Spleen (tissue), 7 donors: Measurements from ENCODE around the gene TMEM223.

Experiments used
- CTCF ChIP-seq, 11 experiments: fragments of 200-600 bp in 7 of 11; fragments of 450-650 bp in 4 of 11; sonication (generic) in 4 of 11; IDR thresholded peaks in 8 of 11; conservative IDR thresholded peaks in 3 of 11; 1 replicate in 7 of 11; 2 replicates in 4 of 11; pipeline versions ENCODE4 v1.4.0 to v1.8.0; 2016 to 2021; ENCODE audit warnings: antibody characterized with exemption in 11 of 11, inconsistent platforms in 4 of 11, mild to moderate bottlenecking in 1 of 11
- POLR2AphosphoS5 ChIP-seq, 3 donors: sonication (generic); formaldehyde crosslinking; IDR thresholded peaks; one replicate each; pipeline ENCODE4 v1.5.1; 2017; ENCODE audit warnings: antibody characterized with exemption in 3 of 3
- donor health status: DM: no; HTN: no; CAD: no; lungs with moderate emphysema.
- donor health status: DM: no; HTN: no; CAD: no.
- donor health status: DM: no; HTN: no; CAD: no.

DNA sequence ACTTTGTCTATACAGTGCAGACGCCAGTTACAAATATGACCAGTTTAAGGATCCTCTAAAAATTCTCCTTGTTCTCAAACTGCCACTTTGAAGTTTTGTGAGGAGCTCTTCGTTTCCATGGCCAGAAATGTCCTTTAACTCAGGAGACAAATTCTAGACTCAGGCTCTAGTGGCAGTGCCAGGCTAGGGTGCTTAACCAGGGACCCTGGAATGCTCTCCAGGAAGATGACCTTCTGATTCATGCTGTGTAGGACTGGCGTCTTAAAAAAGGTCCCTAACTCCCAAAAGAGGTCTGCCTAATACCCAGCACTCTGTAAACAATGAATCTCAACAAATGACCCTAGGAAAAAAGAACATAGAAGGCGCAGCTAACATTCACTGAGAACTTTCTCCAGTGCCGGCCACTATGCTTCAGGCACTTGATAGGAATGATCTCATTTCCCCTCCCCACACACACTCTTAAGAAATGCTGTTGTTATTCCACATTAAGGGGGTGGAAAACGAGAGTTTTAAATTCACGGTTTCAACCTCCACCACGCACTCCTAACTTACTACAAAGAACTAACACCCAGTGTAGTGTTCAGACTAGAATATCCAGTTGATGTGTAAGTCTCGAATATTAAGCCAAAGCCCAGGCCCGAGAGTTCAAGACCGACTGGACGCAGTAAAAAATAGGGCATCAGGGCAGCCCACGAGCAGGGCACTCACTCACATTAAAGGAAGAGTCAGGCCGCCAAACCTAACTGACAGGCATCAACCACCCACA, 12.7 kb upstream of the TMEM223 start:
- TF ChIP-seq CTCF (IDR thresholded peaks at IDR 0.05 in 8 of 11, conservative IDR thresholded peaks at IDR 0.05 in 3 of 11) (no peak), POLR2AphosphoS5 (IDR thresholded peaks at IDR 0.05) (no peak)
